ENCODE data around the gene ALK. TPM values are rescaled to one million over a fixed set of nuclear protein-coding genes. Genes with fewer than 3 reads are reported as not detected.

ALK gene
- total RNA-seq, 2 donors from 2014 or later = 0.37 TPM; not detected in 1

GRCh38 chr2:29460190-29460589, 461.2 kb downstream of the ALK start:
- intact Hi-C loops (cut with DNase I) = no loop called here
- no peak for DNase-seq (ENCODE audit: low spot score)

GRCh38 chr2:29459445-29460179, 461.8 kb downstream of the ALK start:
- DNase-seq (ENCODE audit: low spot score) = no peak
- intact Hi-C loops (cut with DNase I) = no loop called here

DNA sequence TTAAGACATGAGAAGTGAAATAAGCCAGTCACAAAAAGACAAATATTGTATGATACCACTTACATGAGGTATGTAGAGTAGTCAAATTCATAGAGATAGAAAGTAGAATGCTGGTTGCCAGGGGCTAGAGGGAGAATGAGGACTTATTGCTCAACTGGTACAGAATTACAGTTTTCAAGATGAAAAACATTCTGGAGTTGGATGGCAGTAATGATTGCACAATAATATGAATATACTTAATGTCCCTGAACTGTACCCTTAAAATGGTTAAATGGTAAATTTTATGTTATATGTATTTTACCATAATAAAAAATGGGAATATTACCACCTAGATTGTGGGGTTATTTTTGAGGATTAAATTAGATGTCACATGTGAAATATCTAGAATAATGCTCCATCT, 465.0 kb downstream of the ALK start:
- intact Hi-C loops (cut with DNase I) = no loop called here
- no peak for DNase-seq (ENCODE audit: low spot score)

DNA sequence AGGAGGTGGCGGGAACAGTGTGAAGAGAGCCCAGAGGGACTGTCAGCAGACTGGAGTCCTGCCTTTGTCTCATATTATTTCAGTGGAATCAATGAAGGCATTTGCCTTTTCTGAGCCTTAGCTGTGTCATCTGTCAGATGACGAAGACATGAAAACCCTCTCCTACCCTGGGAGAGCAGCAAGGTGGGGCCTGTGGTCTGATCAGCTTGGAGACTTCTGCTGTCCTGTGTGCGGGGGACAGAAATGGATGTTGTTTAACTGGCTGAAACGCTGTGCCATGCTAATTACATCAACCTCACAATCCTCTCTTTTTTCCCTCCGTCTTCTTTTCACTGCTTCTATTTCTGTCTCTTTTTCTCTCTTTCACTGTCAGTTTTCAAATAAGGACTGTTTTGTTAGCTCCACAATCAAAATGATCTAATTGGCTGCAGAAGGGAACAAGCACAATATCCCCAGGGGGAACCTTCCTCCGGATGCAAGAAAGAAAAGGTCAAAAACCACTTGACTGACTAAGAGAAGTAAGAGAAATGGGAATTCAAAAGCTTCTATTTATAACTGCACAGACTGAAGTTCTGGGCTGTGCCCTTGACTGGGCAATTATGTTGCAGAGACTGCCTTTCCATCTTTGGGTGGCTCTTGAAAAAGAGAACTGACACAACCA, 466.1 kb downstream of the ALK start:
- no peak for DNase-seq (ENCODE audit: low spot score)
- intact Hi-C loops (cut with DNase I) = no loop called here

DNA sequence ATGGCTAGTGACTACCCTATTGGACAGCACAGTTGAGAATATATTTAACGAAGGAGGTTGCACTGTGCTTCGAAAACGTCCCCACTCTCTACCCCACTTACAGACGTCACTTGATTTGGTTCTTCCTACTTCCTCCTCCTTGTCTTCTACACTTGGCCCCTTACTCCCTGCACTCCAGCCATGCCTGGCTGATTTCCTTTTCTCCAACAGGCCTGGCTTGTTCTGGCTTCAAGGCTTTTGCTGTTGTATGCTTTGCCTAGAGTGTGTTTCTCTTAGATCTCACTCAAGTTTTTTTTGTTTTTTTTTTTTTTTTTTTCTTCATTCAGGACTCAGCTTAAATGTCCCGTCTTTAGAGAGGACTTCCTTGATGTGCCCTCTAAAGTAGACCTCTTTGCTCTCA, 469.4 kb downstream of the ALK start:
- intact Hi-C loops (cut with DNase I) = no loop called here

DNA sequence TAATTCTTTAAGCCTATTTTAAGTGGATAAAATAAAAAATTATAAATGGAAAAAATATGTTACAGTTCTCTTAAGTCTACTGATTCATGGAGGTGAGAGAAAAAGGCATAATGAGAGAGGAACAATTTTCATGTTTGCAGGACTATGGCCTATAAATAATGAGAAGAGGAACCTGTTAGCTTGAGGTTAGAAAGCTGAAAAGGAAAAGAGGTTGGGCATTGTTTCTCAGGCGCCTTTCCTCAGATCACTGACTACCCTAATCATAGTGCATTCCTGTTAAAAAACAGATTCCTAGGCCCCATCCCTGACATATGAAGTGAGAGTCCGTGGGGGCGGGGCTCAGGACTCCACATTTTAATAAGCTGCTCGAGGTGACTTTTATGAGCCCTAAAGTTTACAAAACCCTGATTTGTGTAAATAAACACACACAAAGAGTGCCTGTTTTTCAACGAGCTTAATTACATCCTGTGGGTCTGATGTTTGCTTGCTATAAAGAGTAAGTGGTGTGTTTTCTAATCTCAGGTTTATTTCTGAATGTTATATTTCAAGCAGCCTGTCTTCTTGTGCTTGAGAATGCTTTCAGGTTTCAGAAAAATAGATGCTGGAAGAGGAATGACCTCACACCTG, 470.7 kb downstream of the ALK start:
- DNase-seq (ENCODE audit: low spot score) = no peak
- intact Hi-C loops (cut with DNase I) = no loop called here

More for the DNA sequence above, 469.4 kb downstream of the ALK start:
- no peak for DNase-seq (ENCODE audit: low spot score)

GRCh38 chr2:29449499-29449898, 471.9 kb downstream of the ALK start:
- DNase-seq (ENCODE audit: low spot score) = no peak
- intact Hi-C loops (cut with DNase I) = no loop called here

GRCh38 chr2:29448096-29448688, 473.2 kb downstream of the ALK start:
- DNase-seq (ENCODE audit: low spot score) = no peak
- intact Hi-C loops (cut with DNase I) = no loop called here

DNA sequence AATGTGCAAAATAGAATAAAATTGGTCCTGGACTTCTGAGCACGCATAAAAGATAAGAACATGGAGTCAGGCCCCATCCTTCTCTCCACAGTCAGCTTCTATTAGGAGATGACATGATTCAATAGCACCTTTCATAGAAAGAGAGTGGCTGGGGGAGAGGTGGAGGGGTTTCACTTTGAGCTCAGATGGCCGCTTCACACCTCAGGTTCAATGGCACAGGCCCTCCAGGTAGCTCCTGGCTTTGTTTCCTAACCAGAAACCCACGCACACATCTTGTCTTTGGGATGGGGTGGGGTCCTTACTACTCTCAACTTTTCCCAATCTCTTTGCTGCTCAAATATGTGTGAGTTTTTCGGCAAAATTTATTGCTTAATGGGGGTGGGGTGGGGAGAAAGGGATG, 473.9 kb downstream of the ALK start:
- DNase-seq (ENCODE audit: low spot score) = no peak
- intact Hi-C loops (cut with DNase I) = no loop called here

GRCh38 chr2:29446847-29447246, 474.5 kb downstream of the ALK start:
- intact Hi-C loops (cut with DNase I) = no loop called here
- no peak for DNase-seq (ENCODE audit: low spot score)

DNA sequence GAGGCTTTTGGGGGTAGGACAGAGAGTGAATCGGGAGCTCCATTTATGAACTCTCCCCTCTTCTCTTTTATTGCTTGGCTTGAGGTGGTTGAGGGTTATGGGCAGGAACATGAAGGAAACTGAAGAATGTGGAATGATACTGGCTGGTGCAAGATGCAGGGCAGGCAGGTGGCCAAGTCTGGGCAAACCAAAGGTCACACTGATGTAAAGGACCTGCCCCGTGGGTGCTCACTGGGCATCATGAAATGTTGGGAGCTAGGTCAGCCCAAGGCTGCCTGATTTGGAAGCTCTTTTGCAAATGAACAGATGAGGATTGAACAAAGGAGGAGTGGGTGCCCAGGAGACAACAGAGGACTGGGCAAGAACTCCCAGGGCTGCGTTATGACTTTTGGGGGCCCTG, 477.2 kb downstream of the ALK start:
- no peak for DNase-seq (ENCODE audit: low spot score)
- intact Hi-C loops (cut with DNase I) = no loop called here

DNA sequence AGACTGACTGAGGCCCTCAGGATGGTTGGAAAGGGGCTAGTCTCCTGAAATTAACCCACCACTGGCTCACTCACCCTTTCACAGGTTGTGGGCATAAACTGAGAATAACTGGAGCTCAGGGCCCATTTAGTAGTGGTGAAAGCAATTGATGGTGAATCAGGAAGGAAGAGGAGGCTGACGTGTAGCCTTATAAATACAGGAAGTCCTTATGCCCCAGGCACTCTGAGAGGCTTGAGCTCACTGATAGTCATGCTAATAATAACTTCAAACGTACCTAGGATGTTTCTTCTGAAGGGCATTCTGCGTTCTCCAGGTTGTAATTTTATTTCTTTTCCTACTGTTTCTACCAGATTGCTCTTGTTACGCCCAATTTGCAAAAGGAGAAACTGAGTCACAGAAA, 477.8 kb downstream of the ALK start:
- intact Hi-C loops (cut with DNase I) = no loop called here
- no peak for DNase-seq (ENCODE audit: low spot score)

DNA sequence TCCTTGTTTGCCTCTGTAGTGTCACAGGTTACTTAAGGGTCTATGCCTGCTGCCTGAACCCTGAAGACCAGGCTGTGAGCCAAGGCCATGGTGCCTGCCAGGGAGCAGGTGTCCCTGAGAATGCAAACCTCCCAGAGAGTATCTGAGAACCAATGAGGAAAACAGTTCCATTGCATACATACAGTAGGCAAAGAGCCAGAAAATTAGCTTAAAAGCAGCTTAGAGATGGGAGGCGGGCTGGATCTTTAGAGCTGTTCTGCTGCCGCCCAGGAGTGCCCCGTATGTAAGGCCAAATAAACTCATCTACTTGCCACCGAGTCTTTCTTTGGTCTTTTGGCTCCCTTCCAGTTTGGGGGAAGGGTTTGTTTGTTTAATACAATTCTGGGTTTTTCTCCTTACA, 478.2 kb downstream of the ALK start:
- intact Hi-C loops (cut with DNase I) = no loop called here
- DNase-seq (ENCODE audit: low spot score) = no peak

GRCh38 chr2:29440921-29441623, 480.3 kb downstream of the ALK start:
- intact Hi-C loops (cut with DNase I) = no loop called here
- DNase-seq (ENCODE audit: low spot score) = no peak

GRCh38 chr2:29433920-29434319, 487.5 kb downstream of the ALK start:
- no peak for DNase-seq (ENCODE audit: low spot score)
- intact Hi-C loops (cut with DNase I) = no loop called here

DNA sequence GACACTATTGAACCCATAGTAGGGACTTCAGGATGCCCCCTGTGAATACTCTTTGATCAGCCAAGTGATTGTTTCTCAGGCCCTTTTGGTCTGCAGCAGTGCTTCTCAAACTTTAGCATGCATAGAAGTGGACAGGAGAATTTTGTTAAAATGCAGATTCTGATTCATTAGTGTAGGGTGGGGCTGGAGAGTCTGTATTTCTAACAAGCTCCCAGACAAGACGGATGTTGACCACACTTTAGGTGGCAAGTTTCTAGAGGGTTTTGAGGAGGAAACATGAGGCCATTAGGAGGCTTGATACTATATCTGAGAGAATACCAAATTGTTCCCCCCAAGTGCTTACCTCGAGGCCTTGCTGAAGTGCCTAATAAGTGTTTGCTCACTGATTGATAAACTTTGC, 488.3 kb downstream of the ALK start:
- intact Hi-C loops (cut with DNase I) = no loop called here
- no peak for DNase-seq (ENCODE audit: low spot score)

DNA sequence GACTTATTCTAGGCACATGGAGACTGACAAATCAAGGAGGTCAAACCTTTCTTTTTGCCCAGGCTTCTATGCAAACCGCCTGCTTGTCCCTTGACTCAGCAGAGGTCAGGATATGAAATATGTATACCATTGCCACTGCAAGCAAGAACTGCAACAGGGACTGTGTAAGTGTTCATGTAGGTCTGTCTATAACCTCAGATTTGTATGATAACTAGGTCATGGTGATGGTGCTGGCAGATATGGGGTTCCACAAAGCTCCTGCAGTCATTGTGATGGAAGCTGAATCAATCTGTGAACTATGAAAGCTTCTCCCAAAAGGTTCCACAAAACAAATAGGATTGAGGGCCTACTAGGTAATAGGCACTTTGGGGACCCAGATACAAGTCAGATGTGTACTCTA, 489.9 kb downstream of the ALK start:
- no peak for DNase-seq (ENCODE audit: low spot score)
- intact Hi-C loops (cut with DNase I) = no loop called here

GRCh38 chr2:29430382-29431112, 490.8 kb downstream of the ALK start:
- no peak for DNase-seq (ENCODE audit: low spot score)
- intact Hi-C loops (cut with DNase I) = no loop called here

GRCh38 chr2:29426354-29426753, 495.0 kb downstream of the ALK start:
- intact Hi-C loops (cut with DNase I) = no loop called here
- no peak for DNase-seq (ENCODE audit: low spot score)
